ENCODE results near the gene PIM1.

DNA sequence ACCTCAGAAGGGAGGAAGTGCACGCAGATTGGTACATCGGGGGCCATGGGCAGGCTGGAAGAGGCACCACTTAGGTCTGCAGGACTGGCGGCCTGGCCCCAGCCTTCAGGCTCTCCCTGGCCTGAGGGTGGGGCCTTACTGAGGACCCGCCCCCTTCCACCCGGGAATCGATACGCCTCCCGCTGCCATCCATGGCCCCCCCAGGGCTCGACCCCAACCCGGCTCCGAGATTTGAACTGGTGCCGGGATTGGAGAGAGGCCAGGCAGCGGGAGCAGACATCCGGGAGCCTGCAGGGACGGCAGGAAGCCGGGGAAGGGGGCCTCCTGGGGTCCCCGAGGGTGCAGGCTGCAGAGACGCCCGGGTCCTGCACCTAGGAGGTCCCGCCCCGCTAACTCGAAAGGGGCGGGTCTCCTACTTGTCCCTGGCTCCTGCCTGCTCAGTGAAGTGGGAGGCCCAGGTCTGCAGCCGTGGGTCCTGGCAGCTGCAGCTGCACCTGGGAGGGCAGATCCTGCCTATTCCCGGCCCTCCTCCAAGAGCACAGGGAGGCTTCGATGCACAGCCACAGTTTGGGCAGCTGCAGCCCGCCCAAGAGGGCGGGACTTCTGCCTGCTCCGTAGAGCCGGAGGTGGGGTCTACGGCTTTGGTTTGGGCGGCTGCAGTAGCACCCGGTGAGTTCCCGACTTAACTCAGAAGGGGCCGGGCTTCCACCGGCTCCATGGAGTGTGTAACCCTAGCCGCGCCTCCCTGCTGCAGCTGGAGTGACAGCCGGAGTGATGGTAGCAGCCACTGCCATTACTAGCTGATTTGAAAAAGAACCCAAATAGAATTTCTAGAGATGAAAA lies 52.4 kb downstream of the PIM1 start:
- TF ChIP-seq POLR2A (IDR thresholded peaks at IDR 0.05; ENCODE audit: low read length) (no peak), GATA1 (IDR thresholded peaks at IDR 0.05; ENCODE audit: low read depth, low read length) (no peak)
